T follicular helper cell (primary cell): ENCODE measurements around the gene SLC35G2.
"Not testable (repeated sequence)": the region's sequence is repeated elsewhere in the genome, so short reads cannot be mapped to it uniquely, and the experiment has no call there.

Experiments
- DNase-seq: peaks from one replicate; pipeline ENCODE4 v3.0.0-alpha.2; 2020; ENCODE audit warnings: low read depth

Gene SLC35G2

DNA sequence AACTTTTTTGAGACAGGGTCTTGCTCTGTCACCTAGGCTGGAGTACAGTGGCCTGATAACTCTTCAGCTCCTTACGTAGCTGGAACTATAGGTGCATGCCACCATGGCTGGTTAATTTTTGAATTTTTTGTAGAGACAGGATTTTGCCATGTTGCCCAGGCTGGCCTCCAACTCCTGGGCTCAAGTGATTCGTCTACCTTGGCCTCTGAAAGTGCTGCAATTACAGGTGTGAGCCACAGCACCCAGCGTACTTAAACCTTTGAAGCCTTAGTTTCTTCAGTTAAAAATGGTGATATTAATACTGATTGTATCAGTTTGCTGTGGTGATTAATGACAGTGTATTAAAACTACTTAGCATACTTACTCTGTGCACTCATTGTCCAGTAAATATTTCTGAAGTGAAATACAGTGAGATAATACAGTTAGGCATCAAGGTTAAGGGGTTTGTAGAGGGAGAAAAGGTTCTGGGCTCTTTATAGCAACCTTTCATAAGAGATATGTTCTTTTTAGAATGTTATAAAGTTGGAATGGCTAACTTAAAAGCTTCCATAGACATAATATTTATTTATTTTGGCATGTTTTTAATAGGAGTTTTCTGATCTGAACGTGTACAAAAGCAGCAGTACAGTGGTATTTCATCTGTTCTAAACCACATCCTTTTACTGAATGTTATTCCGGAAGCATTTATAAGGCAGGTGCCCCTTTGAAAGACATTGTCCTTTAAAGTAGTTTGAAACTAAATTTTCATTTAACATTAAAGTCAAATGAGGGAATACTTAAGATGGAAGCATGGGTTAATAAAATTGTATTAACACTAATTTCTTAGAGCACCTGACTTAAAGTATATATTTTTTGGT is 66.7 kb downstream of the SLC35G2 start:
- no peak for DNase-seq

DNA sequence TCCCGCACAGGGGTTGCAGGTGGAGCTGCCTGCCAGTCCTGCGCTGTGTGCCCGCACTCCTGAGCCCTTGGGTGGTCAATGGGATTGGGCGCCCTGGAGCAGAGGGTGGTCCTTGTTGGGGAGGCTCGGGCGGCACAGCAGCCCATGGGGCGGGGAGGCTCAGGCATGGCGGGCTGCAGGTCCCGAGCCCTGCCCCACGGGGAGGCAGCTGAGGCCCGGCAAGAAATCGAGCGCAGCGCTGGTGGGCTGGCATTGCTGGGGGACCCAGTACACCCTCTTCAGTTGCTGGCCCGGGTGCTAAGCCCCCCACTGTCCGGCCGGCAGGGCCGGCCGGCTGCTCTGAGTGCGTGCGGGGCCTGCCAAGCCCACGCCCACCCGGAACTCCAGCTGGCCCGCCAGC is 71.0 kb downstream of the SLC35G2 start:
- DNase-seq: no peak

DNA sequence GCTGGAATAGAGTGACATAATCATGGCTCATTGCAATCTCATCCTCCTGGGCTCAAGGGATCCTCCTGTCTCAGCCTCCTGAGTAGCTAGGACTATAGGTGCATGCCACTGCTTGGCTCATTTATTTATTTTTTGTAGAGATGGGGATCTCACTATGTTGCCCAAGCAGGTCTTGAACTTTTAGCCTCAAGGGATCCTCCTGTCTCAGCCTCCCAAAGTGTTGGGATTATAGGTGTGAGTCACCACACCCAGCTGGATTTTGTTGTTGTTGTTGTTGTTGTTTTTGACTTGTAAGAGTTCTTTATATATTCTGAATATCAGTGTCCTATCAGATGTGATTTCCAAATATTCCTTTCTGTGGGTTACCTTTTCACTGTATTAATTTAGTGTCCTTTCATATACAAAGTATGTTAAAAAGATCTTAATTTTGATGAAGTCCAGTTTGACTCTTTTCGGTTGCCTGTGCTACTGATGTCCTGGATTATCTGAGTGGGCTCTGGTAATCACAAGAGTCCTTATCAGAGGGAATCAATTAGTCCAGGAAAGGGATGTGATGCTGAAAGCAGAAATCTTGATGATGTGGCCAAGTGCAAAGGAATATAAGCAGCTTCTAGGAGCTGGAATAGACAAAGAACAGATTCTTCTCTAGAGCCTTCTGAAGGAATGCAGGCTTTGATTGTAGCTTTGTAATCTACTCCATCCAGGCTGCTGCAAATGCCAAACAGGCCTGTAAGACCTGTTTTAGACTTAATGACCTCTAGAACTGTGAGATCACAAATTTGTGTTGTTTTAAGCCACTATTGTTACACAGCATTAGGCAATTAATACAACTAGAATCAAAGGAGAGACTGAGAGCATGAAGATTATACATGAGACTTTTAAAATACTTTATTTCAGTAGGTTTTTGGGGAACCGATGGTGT is 73.3 kb downstream of the SLC35G2 start:
- DNase-seq: no peak

DNA sequence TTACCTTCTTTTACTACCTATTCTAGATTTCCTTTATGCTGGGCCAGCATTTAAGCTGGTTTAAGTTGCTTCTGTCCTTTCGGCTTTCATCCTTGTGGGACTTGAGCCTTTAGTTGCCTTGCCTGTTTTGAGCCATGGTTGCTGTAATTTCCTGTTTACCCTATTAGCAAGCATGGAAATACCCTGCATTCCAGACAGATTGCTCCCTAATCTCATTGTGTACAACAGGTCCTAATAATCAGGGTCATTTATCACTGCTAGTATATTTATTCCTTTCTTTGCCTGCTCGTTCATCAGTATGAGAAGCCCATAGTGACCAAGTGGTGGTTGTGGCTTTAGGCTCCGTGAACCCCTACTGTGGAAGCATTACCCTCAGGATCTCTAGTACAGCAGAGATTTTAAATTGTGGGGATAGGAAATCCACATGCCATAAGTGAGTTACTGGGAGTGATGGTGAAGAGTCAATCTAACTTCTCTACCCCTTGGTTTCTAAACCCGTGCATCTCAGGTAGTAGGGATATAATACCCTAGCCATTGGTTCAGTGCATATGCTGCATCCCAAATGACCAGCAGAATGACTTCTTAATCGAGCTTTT is 75.0 kb downstream of the SLC35G2 start:
- DNase-seq: no peak

DNA sequence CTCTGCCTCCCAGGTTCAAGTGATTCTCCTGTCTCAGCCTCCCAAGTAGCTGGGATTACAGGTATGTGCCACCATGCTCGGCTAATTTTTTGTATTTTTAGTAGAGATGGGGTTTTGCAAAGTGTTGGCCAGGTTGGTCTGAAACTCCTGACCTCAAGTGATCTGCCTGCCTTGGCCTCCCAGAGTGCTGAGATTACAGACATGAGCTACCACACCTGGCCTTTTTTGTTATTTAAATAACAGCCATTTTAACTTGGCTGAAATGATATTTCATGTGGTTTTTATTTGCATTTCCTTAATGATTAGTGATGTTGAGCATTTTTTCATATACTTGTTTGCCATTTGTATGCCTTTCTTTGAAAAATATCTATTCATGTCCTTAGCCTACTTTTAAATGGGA is 78.2 kb downstream of the SLC35G2 start:
- not testable (repeated sequence) for DNase-seq

DNA sequence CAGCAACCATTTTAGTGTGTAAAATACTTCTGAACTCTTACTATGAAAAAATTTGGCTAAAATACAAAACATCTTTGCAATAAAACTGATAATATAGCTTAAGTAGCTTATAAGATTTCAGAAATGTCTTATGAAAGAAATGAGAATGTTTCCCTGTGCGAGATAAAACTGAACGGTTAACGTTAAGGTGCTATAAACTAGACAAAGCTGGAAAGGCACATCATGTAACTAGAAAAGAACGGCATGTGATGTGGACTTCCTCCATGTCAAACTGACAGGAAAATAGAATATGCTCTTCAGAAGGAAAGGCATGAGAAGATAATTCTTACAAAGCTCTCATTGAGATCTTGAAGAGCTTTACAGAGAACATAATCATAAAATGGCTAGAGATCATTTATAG is 79.6 kb downstream of the SLC35G2 start:
- no peak for DNase-seq

DNA sequence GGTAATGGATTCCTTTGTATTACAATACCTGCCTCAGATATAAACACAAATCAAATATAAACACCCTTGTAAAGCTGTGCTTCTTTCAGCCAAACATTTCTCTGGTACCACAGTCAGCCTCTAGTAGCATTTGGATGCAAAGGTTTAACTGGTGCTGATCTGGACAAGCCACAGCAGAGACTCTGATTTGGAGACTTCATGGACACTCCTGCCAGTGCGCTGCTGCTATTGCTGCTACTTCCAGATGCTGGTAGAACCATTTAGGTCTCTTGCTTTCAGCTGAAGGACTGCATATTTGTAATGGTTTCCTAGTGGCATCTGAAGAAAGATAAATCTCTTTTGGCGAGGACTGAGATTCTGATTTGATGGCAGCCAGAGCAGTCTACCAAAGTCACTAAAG is 80.0 kb downstream of the SLC35G2 start:
- DNase-seq: no peak

DNA sequence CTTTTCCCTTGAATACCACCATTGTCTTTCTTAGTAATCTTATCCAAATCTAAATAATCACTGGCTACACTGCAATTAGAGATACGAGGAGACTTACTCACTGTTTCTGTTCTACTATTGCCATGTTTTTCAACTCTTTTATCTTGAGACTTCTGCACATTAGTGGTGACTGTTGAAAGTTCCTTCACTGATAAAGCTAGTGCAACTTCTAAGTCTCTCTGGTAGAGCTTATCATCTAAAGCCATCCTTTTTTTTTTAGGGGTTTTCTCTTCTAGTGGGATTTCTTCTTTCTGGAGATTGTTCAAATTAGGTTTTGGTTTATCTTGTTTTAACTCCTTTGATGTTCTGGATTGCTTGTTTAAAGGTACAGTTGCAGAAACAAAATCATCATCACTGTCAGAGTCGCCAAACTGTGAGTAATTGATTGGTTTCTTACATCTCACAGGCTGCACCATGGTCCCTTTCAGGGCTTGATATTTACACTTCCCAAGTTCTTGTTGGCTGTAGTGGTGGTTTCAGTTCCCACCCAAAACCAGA is 80.8 kb downstream of the SLC35G2 start:
- no peak for DNase-seq

DNA sequence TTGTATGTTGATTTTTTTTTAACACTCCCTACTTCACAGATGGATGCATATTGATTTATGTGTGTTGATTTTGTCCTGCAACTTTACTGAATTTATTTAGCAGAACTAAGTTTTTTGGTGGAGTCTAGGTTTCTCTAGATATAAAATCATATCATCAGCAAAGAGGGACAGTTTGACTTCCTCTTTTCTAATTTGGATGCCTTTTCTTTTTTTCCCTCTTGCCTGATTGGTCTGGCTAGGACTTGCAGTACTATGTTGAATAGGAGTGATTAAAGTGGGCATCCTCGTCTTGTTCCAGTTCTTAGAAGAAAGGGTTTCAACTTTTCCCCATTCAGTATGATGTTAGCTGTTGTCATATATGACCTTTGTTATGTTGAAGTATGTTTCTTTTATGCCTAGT is 81.8 kb downstream of the SLC35G2 start:
- DNase-seq: not testable (repeated sequence)

DNA sequence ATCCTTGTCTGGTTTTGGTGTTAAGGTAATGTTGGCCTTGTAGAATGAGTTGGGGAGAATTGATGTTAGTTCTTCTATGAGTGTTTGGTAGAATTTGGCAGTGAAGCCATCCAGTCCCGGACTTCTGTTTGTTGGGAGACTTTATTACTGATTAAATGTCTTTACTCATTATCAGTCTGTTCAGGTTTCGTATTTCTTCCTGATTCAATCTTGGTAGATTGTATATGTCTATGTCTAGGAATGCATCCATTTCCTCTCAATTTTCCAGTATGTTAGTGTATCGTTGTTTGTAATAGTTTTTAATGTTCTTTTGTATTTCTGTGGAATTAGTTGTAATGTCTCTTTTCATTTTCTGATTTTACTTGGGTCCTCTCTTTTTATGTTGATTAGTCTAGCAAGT is 82.5 kb downstream of the SLC35G2 start:
- DNase-seq: no peak

DNA sequence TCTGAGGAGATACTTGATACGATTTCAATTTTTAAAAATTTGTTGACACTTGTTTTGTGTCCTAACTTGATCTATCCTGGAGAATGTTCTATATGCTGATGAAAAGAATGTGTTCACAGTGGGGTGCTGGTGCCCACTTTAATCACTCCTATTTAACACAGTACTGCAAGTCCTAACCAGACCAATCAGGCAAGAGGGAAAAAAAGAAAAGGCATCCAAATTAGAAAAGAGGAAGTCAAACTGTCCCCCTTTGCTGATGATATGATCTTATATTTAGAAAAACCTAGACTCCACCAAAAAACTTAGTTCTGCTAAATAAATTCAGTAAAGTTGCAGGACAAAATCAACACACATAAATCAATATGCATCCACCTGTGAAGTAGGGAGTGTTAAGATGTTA is 83.6 kb downstream of the SLC35G2 start:
- DNase-seq: not testable (repeated sequence)

DNA sequence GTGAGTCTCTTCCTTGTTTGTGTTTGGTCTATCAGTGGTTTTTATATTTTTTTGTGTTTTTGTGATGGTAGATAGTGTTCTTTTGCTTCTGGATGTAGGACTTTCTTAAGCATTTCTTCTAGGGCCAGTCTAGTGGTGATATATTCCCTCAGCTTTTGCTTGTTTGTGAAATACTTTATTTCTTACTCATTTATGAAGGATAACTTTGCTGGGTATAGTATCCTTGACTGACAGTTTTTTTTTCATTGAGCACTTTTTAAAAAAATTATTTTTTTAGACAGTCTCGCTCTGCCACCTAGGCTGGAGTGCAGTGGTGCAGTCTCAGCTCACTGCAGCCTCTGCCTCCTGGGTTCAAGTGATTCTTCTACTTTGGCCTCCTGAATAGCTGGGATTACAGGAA is 85.0 kb downstream of the SLC35G2 start:
- DNase-seq: no peak

DNA sequence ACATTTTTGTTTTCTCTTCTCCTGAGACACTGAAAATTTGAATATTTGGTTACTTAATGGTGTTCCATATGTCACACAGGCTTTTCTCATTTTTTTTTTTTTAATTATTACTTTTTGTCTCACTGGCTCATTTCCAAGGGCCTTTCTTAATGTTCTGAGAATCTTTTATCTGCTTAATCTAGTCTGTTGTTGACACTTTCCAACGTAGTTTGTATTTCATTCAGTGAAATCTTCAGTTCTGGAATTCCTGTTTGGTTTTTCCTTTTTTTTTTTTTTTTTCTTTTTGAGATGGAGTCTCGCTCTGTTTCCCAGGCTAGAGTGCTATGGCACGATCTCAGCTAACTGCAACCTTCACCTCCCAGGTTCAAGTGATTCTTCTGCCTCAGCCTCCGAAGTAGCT is 85.8 kb downstream of the SLC35G2 start:
- no peak for DNase-seq
